GM12878 (cell line): ENCODE data around the gene GLT8D2. TPM values are rescaled to one million over a fixed set of nuclear protein-coding genes. Genes with fewer than 3 reads are reported as not detected.

ENCODE experiments used
- ASH2L ChIP-seq: fragments of 300-600, 200-600 bp; sonication (generic); IDR thresholded peaks from 2 replicates; pipeline ENCODE4 v1.6.1; 2017; ENCODE audit warnings: low read depth, mild to moderate bottlenecking, borderline replicate concordance
- BRCA1 ChIP-seq: IDR thresholded peaks from 2 replicates; pipeline ENCODE4 v1.6.1; 2011; ENCODE audit warnings: low read depth, low read length, improper control_type of control experiment
- CBFB ChIP-seq: IDR thresholded peaks from 2 replicates; pipeline ENCODE4 v1.6.1; 2016; ENCODE audit warnings: antibody characterized with exemption, low read depth
- CBX3 ChIP-seq: fragments of 200-600 bp; sonication (generic); IDR thresholded peaks from 2 replicates; pipeline ENCODE4 v1.6.1; 2016; ENCODE audit warnings: low read depth, borderline replicate concordance
- FOS ChIP-seq: IDR thresholded peaks from 3 replicates; pipeline ENCODE4 v1.6.1; 2011; ENCODE audit warnings: borderline replicate concordance; ENCODE audit not compliant: insufficient read length; ENCODE audit errors: extremely low read depth
- FOXK2 ChIP-seq: fragments of 450-650 bp; IDR thresholded peaks from 2 replicates; pipeline ENCODE4 v1.6.1; 2017; ENCODE audit warnings: mild to moderate bottlenecking, moderate library complexity
- KAT2A ChIP-seq: conservative IDR thresholded peaks from 2 replicates; pipeline ENCODE4 v1.6.1; 2011; ENCODE audit warnings: low read depth, low read length; ENCODE audit not compliant: control insufficient read depth
- MTA2 ChIP-seq: fragments of 450-650 bp; IDR thresholded peaks from 2 replicates; pipeline ENCODE4 v1.6.1; 2016; ENCODE audit warnings: low read depth, mild to moderate bottlenecking, moderate library complexity
- MTA3 ChIP-seq: IDR thresholded peaks from 2 replicates; pipeline ENCODE4 v1.6.1; 2012; ENCODE audit warnings: low read length, inconsistent platforms, borderline replicate concordance
- PAX5 ChIP-seq: IDR thresholded peaks from 2 replicates; pipeline ENCODE4 v1.6.1; 2011; ENCODE audit warnings: low read depth, low read length, borderline replicate concordance
- SMARCA5 ChIP-seq: fragments of 450-650 bp; IDR thresholded peaks from 2 replicates; pipeline ENCODE4 v1.6.1; 2017; ENCODE audit warnings: mild to moderate bottlenecking
- TCF7 ChIP-seq: IDR thresholded peaks from 2 replicates; pipeline ENCODE4 v1.6.1; 2014; ENCODE audit warnings: antibody characterized with exemption, borderline replicate concordance
- ZNF24 ChIP-seq: fragments of 450-650 bp; IDR thresholded peaks from 2 replicates; pipeline ENCODE4 v1.6.1; 2017; ENCODE audit warnings: antibody characterized with exemption, mild to moderate bottlenecking
- ZZZ3 ChIP-seq: IDR thresholded peaks from 2 replicates; pipeline ENCODE4 v1.6.1; 2011; ENCODE audit warnings: low read depth; ENCODE audit not compliant: control insufficient read depth, insufficient read length
- polyA plus RNA-seq, 11 experiments: library from polyadenylated mRNA; depleted of rRNA in 4 of 11; unstranded in 6 of 11; stranded (reverse) in 5 of 11; fragments of >200 nt; fragmentation: Nextera tagmentation in 4 of 11; fragmentation: Illumina TruSeq in 1 of 11; extraction: Ambion mirVana in 4 of 11; extraction: Trizol in 1 of 11; gene quantifications; 1 replicate in 1 of 11; 2 replicates in 10 of 11; pipeline versions ENCODE4 v1.2.1 to v1.2.3, GENCODE V29; 2011 to 2016; ENCODE audit warnings: inconsistent platforms in 2 of 11, missing spikeins in 2 of 11, low read depth in 1 of 11
- total RNA-seq, 4 experiments: library from RNA; depleted of rRNA in 3 of 4; stranded (reverse); fragments of >200 nt in 3 of 4; fragmentation: Illumina TruSeq in 1 of 4; extraction: Trizol in 1 of 4; gene quantifications; 2 replicates each; pipeline versions ENCODE4 v1.2.1 to v1.2.3, GENCODE V29; 2013 to 2021
- TF ChIP-seq, protein P1 (sequence below): IDR thresholded peaks from 2 replicates; pipeline ENCODE4 v1.6.1; 2012; ENCODE audit warnings: low read length, inconsistent platforms
- TF ChIP-seq, protein P2 (sequence below): fragments of 450-650 bp; IDR thresholded peaks from 2 replicates; pipeline ENCODE4 v1.6.1; 2017; ENCODE audit warnings: low read depth, mild to moderate bottlenecking, moderate library complexity
- TF ChIP-seq, protein P3 (sequence below): fragments of 450-650 bp; IDR thresholded peaks from 2 replicates; pipeline ENCODE4 v1.6.1; 2017; ENCODE audit warnings: mild to moderate bottlenecking
- TF ChIP-seq, protein P4 (sequence below): IDR thresholded peaks from 2 replicates; pipeline ENCODE4 v1.6.1; 2011; ENCODE audit warnings: low read depth, low read length, improper control_type of control experiment, borderline replicate concordance
- TF ChIP-seq, protein P5 (sequence below): fragments of 450-650 bp; IDR thresholded peaks from 2 replicates; pipeline ENCODE4 v1.6.1; 2014; ENCODE audit warnings: mild to moderate bottlenecking
- TF ChIP-seq, protein P6 (sequence below): fragments of 450-650 bp; IDR thresholded peaks from 2 replicates; pipeline ENCODE4 v1.6.1; 2017; ENCODE audit warnings: borderline replicate concordance

GLT8D2 gene
- total and polyA plus RNA-seq, 10 of the 15 experiments (the other 5 are each of a cell fraction or from before 2014, with no cell fraction given): 0.06 to 0.80 (median 0.37) TPM; not detected in 1

DNA sequence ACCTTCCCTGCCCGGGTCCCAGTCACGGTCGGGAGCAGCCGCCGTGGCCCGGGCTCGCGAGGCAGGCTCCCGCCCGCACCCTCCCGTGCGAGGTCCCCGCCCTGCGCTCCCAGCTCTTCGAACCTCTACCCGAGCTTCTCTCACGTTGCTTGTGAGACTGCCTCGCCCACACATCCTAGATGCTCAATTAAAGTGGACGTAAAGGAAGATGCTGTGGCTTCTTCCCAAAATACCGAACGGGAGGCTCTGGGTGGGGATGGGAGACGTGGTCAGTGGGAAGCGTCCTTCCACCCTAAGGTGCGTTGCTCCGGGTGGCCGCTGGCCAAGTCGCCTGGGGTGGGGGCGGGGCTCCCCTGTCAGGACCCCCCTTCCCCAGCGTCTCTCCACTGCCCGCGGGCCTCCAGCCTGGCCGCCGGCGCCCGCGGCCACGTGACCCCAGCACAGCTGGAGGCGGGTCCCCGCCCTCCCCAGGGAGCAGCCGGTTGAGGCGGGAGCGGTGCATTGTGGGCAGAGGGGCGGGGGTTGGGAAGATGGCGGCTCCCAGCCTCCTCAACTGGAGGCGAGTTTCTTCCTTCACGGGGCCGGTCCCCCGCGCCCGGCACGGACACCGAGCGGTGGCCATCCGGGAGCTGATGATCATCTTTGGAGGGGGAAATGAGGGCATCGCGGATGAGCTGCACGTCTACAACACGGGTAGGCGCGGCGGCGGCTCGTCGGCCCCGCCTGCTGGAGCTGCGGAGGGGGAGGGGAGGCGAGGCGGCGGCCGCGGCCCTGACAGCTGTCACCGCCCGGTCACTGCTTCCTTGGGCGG is 14.2 kb upstream of the GLT8D2 start, which contains the start of gene HCFC2 (continued):
- TF ChIP-seq KAT2A (no peak), TCF7 (no peak), CBX3 (no peak), PAX5 (peak; percentile 67; the same call in 1 of the 2 replicates), BRCA1 (no peak), ZNF24 (no peak), ZZZ3 (no peak), MTA2 (no peak), FOXK2 (no peak), SMARCA5 (peak; percentile 41; the same call in 1 of the 2 replicates), FOS (no peak), MTA3 (no peak), CBFB (no peak), ASH2L (peak; percentile 80; the same call in 1 of the 2 replicates)
- TF ChIP-seq, protein P1, sequence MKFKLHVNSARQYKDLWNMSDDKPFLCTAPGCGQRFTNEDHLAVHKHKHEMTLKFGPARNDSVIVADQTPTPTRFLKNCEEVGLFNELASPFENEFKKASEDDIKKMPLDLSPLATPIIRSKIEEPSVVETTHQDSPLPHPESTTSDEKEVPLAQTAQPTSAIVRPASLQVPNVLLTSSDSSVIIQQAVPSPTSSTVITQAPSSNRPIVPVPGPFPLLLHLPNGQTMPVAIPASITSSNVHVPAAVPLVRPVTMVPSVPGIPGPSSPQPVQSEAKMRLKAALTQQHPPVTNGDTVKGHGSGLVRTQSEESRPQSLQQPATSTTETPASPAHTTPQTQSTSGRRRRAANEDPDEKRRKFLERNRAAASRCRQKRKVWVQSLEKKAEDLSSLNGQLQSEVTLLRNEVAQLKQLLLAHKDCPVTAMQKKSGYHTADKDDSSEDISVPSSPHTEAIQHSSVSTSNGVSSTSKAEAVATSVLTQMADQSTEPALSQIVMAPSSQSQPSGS: no peak
- TF ChIP-seq, protein P2, sequence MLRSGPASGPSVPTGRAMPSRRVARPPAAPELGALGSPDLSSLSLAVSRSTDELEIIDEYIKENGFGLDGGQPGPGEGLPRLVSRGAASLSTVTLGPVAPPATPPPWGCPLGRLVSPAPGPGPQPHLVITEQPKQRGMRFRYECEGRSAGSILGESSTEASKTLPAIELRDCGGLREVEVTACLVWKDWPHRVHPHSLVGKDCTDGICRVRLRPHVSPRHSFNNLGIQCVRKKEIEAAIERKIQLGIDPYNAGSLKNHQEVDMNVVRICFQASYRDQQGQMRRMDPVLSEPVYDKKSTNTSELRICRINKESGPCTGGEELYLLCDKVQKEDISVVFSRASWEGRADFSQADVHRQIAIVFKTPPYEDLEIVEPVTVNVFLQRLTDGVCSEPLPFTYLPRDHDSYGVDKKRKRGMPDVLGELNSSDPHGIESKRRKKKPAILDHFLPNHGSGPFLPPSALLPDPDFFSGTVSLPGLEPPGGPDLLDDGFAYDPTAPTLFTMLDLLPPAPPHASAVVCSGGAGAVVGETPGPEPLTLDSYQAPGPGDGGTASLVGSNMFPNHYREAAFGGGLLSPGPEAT: peak; percentile 71
- TF ChIP-seq, protein P3, sequence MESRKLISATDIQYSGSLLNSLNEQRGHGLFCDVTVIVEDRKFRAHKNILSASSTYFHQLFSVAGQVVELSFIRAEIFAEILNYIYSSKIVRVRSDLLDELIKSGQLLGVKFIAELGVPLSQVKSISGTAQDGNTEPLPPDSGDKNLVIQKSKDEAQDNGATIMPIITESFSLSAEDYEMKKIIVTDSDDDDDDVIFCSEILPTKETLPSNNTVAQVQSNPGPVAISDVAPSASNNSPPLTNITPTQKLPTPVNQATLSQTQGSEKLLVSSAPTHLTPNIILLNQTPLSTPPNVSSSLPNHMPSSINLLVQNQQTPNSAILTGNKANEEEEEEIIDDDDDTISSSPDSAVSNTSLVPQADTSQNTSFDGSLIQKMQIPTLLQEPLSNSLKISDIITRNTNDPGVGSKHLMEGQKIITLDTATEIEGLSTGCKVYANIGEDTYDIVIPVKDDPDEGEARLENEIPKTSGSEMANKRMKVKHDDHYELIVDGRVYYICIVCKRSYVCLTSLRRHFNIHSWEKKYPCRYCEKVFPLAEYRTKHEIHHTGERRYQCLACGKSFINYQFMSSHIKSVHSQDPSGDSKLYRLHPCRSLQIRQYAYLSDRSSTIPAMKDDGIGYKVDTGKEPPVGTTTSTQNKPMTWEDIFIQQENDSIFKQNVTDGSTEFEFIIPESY: no peak
- TF ChIP-seq, protein P4, sequence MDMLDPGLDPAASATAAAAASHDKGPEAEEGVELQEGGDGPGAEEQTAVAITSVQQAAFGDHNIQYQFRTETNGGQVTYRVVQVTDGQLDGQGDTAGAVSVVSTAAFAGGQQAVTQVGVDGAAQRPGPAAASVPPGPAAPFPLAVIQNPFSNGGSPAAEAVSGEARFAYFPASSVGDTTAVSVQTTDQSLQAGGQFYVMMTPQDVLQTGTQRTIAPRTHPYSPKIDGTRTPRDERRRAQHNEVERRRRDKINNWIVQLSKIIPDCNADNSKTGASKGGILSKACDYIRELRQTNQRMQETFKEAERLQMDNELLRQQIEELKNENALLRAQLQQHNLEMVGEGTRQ: peak; percentile 83
- TF ChIP-seq, protein P5, sequence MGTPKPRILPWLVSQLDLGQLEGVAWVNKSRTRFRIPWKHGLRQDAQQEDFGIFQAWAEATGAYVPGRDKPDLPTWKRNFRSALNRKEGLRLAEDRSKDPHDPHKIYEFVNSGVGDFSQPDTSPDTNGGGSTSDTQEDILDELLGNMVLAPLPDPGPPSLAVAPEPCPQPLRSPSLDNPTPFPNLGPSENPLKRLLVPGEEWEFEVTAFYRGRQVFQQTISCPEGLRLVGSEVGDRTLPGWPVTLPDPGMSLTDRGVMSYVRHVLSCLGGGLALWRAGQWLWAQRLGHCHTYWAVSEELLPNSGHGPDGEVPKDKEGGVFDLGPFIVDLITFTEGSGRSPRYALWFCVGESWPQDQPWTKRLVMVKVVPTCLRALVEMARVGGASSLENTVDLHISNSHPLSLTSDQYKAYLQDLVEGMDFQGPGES: no peak
- TF ChIP-seq, protein P6, sequence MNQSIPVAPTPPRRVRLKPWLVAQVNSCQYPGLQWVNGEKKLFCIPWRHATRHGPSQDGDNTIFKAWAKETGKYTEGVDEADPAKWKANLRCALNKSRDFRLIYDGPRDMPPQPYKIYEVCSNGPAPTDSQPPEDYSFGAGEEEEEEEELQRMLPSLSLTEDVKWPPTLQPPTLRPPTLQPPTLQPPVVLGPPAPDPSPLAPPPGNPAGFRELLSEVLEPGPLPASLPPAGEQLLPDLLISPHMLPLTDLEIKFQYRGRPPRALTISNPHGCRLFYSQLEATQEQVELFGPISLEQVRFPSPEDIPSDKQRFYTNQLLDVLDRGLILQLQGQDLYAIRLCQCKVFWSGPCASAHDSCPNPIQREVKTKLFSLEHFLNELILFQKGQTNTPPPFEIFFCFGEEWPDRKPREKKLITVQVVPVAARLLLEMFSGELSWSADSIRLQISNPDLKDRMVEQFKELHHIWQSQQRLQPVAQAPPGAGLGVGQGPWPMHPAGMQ: no peak
